Camera-type eye (tissue), 1 donor: ENCODE measurements around the gene ANKRD52. TPM values are rescaled to one million over a fixed set of nuclear protein-coding genes. Genes with fewer than 3 reads are reported as not detected.

Experiments
- total RNA-seq: library from RNA; depleted of rRNA; stranded (reverse); fragments of >200 nt; gene quantifications from one replicate; pipeline ENCODE4 v1.2.3, GENCODE V29; 2014

Gene ANKRD52
- total RNA-seq, result 22.9 TPM

DNA sequence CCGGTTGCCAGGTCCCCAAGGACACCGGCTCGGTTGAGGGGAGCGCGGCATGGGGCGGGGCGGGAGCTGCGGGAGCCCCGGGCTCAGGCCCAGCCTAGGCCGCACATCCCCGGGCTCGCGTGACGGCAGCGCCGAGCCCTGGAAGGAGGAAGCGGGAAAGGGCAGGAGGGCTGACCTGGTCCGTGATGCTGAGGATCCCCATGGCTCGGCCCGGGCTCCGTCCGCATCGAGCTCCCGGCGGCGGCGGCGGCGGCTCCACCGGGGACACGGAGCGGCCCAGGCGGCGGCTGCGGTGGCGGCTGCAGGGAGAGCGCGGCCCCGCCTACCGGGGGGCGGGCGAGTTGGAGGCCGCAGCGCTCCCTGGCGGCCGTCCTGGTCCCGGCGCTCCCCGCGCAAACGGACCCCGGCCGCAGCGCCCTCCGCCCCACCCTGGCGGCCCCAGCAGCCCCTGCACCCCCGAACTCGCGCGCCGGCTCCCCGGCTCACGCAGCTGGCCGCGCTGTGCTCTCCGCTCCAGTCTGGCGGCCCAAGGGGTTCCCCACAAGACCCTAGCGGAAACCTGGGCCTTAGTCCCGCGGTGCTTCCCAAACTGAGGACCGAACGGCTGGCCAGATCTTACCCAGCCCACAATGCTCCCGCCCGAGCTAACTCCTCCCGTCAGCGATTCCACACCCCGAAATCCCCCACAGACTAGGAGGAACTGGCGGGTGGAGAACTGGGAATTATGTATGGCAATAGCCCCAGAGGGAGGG, at the start of gene ANKRD52:
TSS of gene ANKRD52 (minus strand) at position 317 of the 752 bp plus-strand sequence. CDS start at position 202, 115 bp downstream.

DNA sequence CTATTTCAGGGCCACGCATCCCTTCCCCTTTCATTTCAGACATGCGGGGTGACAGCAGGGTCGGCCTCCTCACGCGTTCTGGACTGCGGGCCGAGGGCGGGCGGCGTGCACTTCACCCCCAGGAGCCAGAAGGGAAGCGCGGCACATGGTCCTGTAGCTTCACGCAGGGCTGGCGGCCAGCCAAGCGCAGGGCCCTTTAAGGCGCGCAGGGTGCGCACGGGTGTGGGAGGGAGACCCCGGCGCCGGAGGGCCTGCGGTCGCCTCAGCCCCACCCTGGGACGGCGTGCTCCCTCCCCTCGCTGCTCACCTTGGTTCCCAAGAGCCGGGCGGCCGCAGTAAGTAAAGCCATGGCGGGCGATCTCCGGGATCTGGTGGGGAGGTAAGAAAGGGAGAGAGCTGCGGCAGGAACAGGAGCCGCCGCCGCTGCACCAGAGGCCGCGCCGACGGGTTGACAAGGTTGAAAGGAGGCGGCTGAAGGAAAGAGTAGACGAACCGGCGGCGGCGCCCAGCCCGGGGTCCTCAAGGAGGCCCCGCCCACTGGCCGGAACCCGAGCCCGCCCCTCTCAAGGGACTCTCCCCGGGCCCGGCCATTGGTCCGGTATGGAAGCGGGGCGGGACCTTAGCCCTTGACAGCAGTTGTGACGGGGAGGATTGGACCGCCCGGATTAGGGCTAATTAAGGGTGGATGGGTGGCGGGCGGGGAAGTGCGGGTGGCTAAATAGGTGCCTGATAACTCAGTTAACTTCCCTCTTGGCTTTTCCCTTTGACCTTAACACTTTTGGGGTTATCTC, 41.9 kb upstream of the ANKRD52 start, which contains the start of gene CS:
TSS of gene CS (minus strand) at position 478 of the 791 bp plus-strand sequence. CDS start at position 349, 129 bp downstream.

DNA sequence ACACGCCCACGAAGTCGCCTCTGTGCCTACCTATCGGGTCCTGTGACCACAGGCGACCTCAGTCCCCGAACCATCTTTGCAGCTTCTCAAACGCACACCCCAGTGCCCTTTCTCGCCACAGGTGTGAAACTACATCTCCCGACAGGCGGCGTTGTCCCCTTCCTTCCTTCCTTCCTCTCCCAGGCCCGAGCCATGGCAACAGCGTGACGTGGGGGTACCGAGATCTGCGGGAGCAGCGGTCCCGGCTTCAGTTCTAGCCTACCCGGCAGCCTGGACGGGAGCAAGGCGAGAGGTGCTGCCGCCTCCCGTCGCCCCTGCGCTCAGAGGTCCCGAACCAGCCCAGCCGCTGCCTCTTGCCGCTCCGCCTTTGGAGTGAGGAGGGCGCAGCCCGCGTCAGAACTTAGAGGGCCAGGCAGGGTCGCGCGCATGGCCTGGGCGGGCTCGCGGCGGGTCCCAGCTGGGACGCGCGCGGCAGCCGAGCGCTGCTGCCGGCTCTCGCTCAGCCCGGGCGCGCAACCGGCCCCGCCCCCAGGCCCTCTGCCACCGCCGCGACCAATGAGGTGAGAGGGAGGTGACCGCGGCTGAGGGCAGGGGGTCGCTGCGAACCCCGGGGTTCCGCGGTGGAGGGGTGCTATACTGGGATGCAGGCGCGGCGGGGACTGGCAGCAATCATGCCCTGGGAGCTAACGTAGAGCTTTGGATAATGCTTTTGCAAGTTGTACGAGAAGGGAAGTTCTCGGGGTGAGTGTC, 8.7 kb upstream of the ANKRD52 start, which contains the start of gene COQ10A:
TSS of gene COQ10A (plus strand) at position 250 of the 750 bp plus-strand sequence. CDS start at position 427, 177 bp downstream.

GRCh38 chr12:56229916-56230431, 28.2 kb downstream of the ANKRD52 start, which contains the start of gene SLC39A5:
Gene SLC39A5, plus strand, starts transcription at chr12:56230051. Its CDS starts 1,224 bp downstream, at chr12:56231275.

DNA sequence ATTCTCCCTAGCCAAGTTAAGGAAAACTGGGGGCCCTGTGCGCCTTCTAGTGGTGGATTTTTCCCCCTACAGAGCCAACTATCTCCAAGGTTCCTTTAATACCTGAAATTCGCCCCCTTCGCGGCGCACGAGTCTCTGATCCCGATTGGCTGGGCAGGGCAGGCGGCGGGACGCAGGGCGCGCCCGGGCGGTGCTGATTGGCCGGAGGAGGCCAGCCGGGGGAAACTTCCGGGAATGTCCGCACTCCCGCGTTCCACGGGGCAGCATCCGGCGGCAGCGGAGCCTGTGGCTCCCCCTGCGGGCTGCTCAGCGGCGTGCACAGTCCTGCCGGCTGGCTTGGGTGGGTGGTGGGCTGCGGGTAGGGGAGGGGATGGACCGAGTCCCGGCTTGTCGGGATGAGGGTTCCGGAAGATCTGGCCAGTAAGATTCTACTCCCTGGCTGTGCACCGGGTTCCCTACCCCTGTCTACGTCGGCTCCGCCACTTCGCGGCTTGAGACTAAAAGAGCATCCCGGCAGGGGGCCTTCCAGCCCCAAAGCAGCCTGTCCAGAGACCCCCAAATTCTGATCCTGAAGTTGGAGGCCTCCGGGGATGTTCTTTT, 34.0 kb downstream of the ANKRD52 start, which contains the start of gene NABP2:
TSS of gene NABP2 (plus strand) at position 241 of the 600 bp plus-strand sequence. CDS start 515 bp downstream, outside the sequence.

DNA sequence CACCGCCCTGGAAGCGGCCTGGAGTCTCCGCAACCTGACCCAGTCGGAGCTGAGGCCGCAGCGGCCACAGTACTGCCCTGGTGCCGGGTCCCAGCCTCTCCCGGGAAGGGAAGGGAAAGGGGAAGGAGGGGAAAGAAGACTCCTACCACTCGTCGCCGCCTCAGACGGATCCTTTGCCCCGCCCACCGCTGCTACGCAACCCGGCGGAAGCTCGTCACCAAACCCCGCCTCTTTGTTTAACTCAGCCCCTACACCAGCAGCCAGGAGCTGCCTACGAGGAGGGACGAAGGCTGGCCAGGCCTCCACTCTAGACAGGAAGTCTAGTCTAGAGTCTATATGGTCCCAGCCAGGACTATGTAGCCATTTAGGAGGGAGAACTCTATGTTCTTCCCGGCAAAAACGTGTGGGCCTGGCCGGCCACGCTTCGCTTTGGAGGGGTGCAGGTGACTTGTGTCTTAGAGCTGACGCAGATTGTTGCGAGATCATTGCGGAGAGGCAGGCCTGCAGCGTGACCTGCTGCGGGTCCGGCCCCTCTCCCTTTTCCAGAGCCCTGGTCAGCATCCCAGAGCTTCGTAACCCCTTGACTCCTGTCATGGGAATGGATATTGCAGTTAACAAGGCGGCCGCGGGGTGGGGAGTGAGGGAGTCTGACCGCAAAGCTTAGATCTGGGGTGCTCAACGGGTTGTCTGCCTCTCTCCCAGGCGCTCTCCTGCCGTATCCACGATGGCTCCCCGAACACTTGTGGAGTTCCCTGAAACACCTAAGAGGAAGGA, 36.2 kb downstream of the ANKRD52 start, which contains the start of gene RNF41:
TSS of gene RNF41 (minus strand) at position 166 of the 774 bp plus-strand sequence. CDS start 7,875 bp downstream, outside the sequence.

GRCh38 chr12:56189099-56189917, 68.9 kb downstream of the ANKRD52 start, which contains the start of gene SMARCC2:
Gene SMARCC2, minus strand, starts transcription at chr12:56189483. Its CDS starts 22 bp downstream, at chr12:56189461.

Other genes starting within 250 kb of the ANKRD52 start
- 6.3 TPM for gene IKZF4, start 237.3 kb downstream of the ANKRD52 start, total RNA-seq
- gene RPS26, start 216.5 kb downstream of the ANKRD52 start, total RNA-seq, result 457 TPM
- gene ERBB3, start 178.2 kb downstream of the ANKRD52 start, total RNA-seq, result 28.4 TPM
- 85.4 TPM for gene PA2G4, start 153.8 kb downstream of the ANKRD52 start, total RNA-seq
- 774 TPM for gene RPL41, start 141.8 kb downstream of the ANKRD52 start, total RNA-seq
- 9.2 TPM for gene ZC3H10, start 140.1 kb downstream of the ANKRD52 start, total RNA-seq
- gene ESYT1, start 130.1 kb downstream of the ANKRD52 start, total RNA-seq, result 59.4 TPM
- gene MYL6B, start 105.8 kb downstream of the ANKRD52 start, total RNA-seq, result 153 TPM
- gene MYL6, start 100.0 kb downstream of the ANKRD52 start, total RNA-seq, result 753 TPM
- gene SMARCC2, start 68.9 kb downstream of the ANKRD52 start, total RNA-seq, result 116 TPM
- 79.0 TPM for gene RNF41, start 36.5 kb downstream of the ANKRD52 start, total RNA-seq
- 25.8 TPM for gene NABP2, start 34.0 kb downstream of the ANKRD52 start, total RNA-seq
- 2.4 TPM for gene SLC39A5, start 28.3 kb downstream of the ANKRD52 start, total RNA-seq
- 17.2 TPM for gene COQ10A, start 8.6 kb upstream of the ANKRD52 start, total RNA-seq
- gene CS, start 41.9 kb upstream of the ANKRD52 start, total RNA-seq, result 109 TPM
- 76.5 TPM for gene CNPY2, start 57.6 kb upstream of the ANKRD52 start, total RNA-seq
- gene PAN2, start 75.6 kb upstream of the ANKRD52 start, total RNA-seq, result 64.0 TPM
- 0.71 TPM for gene IL23A, start 80.5 kb upstream of the ANKRD52 start, total RNA-seq
- gene STAT2, start 101.7 kb upstream of the ANKRD52 start, total RNA-seq, result 152 TPM
- gene APOF, start 104.5 kb upstream of the ANKRD52 start, total RNA-seq, result not detected
- 24.6 TPM for gene TIMELESS, start 191.0 kb upstream of the ANKRD52 start, total RNA-seq
- gene MIP, start 196.3 kb upstream of the ANKRD52 start, total RNA-seq, result 303 TPM
- 2.8 TPM for gene SPRYD4, start 210.2 kb upstream of the ANKRD52 start, total RNA-seq
- 4.1 TPM for gene GLS2, start 229.8 kb upstream of the ANKRD52 start, total RNA-seq